Sigmoid colon (tissue), 4 donors: ENCODE data around the gene ZFHX3.

ENCODE experiments used
- CTCF ChIP-seq, 4 experiments: fragments of 450-650 bp in 3 of 4; fragments of 200-600 bp in 1 of 4; IDR thresholded peaks; one replicate each; pipeline ENCODE4 v1.5.1; 2016 to 2019; ENCODE audit warnings: antibody characterized with exemption in 4 of 4, mild to moderate bottlenecking in 3 of 4, moderate library complexity in 2 of 4
- EP300 ChIP-seq, 4 donors: sonication (generic); formaldehyde crosslinking; IDR thresholded peaks; one replicate each; pipeline ENCODE4 v1.6.1; 2017; ENCODE audit warnings: antibody characterized with exemption in 4 of 4
- POLR2A ChIP-seq, 2 donors: fragments of 450-650 bp; IDR thresholded peaks; one replicate each; pipeline ENCODE4 v1.6.1; 2016; ENCODE audit warnings: antibody characterized with exemption in 2 of 2, mild to moderate bottlenecking in 2 of 2, moderate library complexity in 2 of 2
- POLR2AphosphoS5 ChIP-seq, 4 donors: sonication (generic); formaldehyde crosslinking; IDR thresholded peaks; one replicate each; pipeline ENCODE4 v1.6.1; 2017; ENCODE audit warnings: antibody characterized with exemption in 4 of 4

GRCh38 chr16:73037331-73037745 is 10.6 kb downstream of the ZFHX3 start:
- TF ChIP-seq CTCF (IDR thresholded peaks at IDR 0.05) = no peak
- peak; percentile 12 to 56 (median 46) for TF ChIP-seq POLR2AphosphoS5 (IDR thresholded peaks at IDR 0.05)
- TF ChIP-seq EP300 (IDR thresholded peaks at IDR 0.05) = no peak
- TF ChIP-seq POLR2A (IDR thresholded peaks at IDR 0.05) = no peak
